Esophagus squamous epithelium (tissue), 4 donors: ENCODE data around the gene CHSY3.

Source experiments
- POLR2A ChIP-seq, 4 donors: fragments of 450-650 bp; IDR thresholded peaks; one replicate each; pipeline ENCODE4 v1.6.1; 2017; ENCODE audit warnings: antibody characterized with exemption in 4 of 4, mild to moderate bottlenecking in 4 of 4, moderate library complexity in 3 of 4
- TF ChIP-seq, protein P1 (sequence below), 6 experiments: fragments of 450-650 bp in 4 of 6; fragments of 200-600 bp in 2 of 6; sonication (generic) in 2 of 6; IDR thresholded peaks; one replicate each; pipeline ENCODE4 v1.5.1; 2016 to 2019; ENCODE audit warnings: antibody characterized with exemption in 6 of 6, mild to moderate bottlenecking in 4 of 6, moderate library complexity in 4 of 6

DNA sequence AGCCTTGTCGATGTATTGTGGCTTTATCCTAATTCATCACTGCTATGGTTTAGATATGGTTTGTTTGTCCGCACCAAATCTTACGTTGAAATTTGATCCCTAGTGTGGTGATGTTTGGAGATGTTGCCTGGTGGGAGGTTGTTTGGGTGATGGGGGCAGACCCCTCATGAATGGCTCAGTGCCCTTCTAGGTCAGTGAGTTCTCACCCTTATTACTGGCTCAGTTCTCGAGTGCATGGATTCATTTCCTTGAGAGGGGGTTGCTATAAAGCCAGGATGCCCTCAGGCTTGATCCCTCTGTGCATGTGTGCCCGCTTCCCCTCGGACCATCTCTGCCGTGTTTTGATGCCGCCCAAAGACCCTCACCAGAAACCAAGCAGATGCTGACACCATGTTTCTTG is 114.4 kb downstream of the CHSY3 start:
- TF ChIP-seq, protein P1, sequence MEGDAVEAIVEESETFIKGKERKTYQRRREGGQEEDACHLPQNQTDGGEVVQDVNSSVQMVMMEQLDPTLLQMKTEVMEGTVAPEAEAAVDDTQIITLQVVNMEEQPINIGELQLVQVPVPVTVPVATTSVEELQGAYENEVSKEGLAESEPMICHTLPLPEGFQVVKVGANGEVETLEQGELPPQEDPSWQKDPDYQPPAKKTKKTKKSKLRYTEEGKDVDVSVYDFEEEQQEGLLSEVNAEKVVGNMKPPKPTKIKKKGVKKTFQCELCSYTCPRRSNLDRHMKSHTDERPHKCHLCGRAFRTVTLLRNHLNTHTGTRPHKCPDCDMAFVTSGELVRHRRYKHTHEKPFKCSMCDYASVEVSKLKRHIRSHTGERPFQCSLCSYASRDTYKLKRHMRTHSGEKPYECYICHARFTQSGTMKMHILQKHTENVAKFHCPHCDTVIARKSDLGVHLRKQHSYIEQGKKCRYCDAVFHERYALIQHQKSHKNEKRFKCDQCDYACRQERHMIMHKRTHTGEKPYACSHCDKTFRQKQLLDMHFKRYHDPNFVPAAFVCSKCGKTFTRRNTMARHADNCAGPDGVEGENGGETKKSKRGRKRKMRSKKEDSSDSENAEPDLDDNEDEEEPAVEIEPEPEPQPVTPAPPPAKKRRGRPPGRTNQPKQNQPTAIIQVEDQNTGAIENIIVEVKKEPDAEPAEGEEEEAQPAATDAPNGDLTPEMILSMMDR (IDR thresholded peaks at IDR 0.05): no peak
- TF ChIP-seq POLR2A (IDR thresholded peaks at IDR 0.05): no peak
